OCI-LY3 (cell line): Measurements from ENCODE around the gene OPN3.

Source experiments
- H2AFZ ChIP-seq: fragments of 200-600, 300-600 bp; shearing (Covaris generic); 2 replicates; pipeline ENCODE4 v1.6.0; 2014; ENCODE audit warnings: antibody characterized with exemption, low read depth, low read length
- H3K27ac ChIP-seq: fragments of 200-600, 300-600 bp; sonication (generic); 2 replicates; pipeline ENCODE4 v1.5.1; 2014; ENCODE audit warnings: mild to moderate bottlenecking, low read length, moderate library complexity, mixed read lengths
- H3K27me3 ChIP-seq: fragments of 200-600, 300-600 bp; sonication (generic); 2 replicates; pipeline ENCODE4 v1.6.1; 2014; ENCODE audit warnings: low read depth, low read length, mixed read lengths
- H3K36me3 ChIP-seq: fragments of 200-600, 300-600 bp; sonication (generic); replicated peaks from 2 replicates; pipeline ENCODE3; 2014; ENCODE audit warnings: low read depth, low read length, mixed read lengths
- H3K4me1 ChIP-seq: fragments of 300-600, 200-600 bp; sonication (generic); 2 replicates; pipeline ENCODE4 v1.6.1; 2014; ENCODE audit warnings: low read length, mixed read lengths
- H3K4me2 ChIP-seq: fragments of 200-600, 300-600 bp; sonication (generic); 2 replicates; pipeline ENCODE4 v1.6.1; 2014; ENCODE audit warnings: low read length, mixed read lengths
- H3K4me3 ChIP-seq: fragments of 300-600, 200-600 bp; sonication (generic); 2 replicates; pipeline ENCODE4 v1.5.1; 2014; ENCODE audit warnings: antibody characterized with exemption, mild to moderate bottlenecking, low read length, moderate library complexity
- H3K79me2 ChIP-seq: fragments of 300-600, 200-600 bp; shearing (Covaris generic); 2 replicates; pipeline ENCODE4 v1.6.1; 2014; ENCODE audit warnings: mild to moderate bottlenecking, low read length, mixed read lengths
- H3K9ac ChIP-seq: fragments of 300-600, 200-600 bp; shearing (Covaris generic); 2 replicates; pipeline ENCODE4 v1.6.0; 2014; ENCODE audit warnings: mild to moderate bottlenecking, low read length, moderate library complexity
- H3K9me3 ChIP-seq: fragments of 200-600, 300-600 bp; shearing (Covaris generic); 2 replicates; pipeline ENCODE4 v1.6.1; 2014; ENCODE audit warnings: low read length, mixed read lengths; ENCODE audit not compliant: insufficient read depth
- H4K20me1 ChIP-seq: fragments of 200-600, 300-600 bp; sonication (generic); 2 replicates; pipeline ENCODE4 v1.6.1; 2016; ENCODE audit warnings: low read length, mixed read lengths; ENCODE audit not compliant: insufficient read depth
- CTCF ChIP-seq: fragments of 200-600, 300-600 bp; sonication (generic); IDR thresholded peaks from 2 replicates; pipeline ENCODE4 v1.5.1; 2014; ENCODE audit warnings: antibody characterized with exemption, low read length, low read depth
- EZH2phosphoT487 ChIP-seq: fragments of 200-600 bp; shearing (Covaris generic); IDR thresholded peaks from 2 replicates; pipeline ENCODE4 v1.6.1; 2018; ENCODE audit warnings: antibody characterized with exemption, mixed run types, low read depth

Gene OPN3

DNA sequence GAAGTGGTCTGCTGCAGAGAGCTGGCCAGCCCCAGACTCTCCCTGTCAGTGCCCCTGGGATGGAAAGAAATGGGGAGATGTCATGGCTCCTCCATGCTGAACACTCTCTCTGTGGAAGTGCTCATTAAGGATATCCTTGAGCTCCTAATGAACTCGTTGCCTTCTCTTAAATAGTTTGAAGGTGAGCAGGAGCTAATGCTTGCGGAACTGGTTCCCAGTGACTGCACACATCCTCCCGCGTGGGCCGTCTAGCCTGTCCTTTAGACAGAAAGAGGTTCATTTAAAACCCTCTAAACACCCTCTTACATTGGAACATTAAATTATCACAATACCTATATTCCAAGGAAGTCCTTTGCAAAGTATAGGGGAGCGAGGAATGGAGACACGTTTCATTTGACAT is 6.0 kb upstream of the OPN3 start:
- Histone ChIP-seq H2AFZ (no peak overlapping the region), H4K20me1 (no peaks in the 10 kb centered on the region), H3K27me3 (0 out of 2 replicates have a peak, but pooled peaks cover 2% of the 10 kb centered on the region), H3K4me3 (no peak overlapping the region), H3K36me3 (no peaks in the 10 kb centered on the region), H3K27ac (no peak overlapping the region), H3K9ac (no peak overlapping the region), H3K4me1 (no peaks in the 10 kb centered on the region), H3K79me2 (no peaks in the 10 kb centered on the region), H3K9me3 (no peaks in the 10 kb centered on the region), H3K4me2 (no peak overlapping the region)
- TF ChIP-seq CTCF (no peak), EZH2phosphoT487 (no peak)

DNA sequence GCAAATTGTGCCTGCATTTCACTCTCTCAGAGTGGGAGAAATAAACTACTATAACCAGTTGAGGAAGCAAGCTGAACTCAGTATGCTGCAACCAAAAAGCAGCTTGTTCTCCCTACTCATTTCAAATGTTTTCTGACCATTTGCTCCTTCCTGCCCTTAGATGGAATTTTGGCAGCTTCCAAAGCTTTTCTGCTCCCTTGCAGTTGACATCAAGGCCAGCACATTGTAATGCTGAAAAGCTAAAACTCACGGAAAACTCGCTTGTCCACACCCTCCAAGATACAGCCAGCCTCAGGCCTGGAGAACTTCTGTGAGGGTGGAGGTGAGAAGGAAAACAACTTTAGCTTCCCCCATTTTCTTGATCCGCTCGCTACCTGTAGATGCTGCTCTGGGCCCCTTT is 5.0 kb upstream of the OPN3 start:
- no peaks in the 10 kb centered on the region for H3K36me3 ChIP-seq
- no peaks in the 10 kb centered on the region for H3K27me3 ChIP-seq
- no peak overlapping the region for H3K4me3 ChIP-seq
- H3K27ac ChIP-seq, result no peak overlapping the region
- H3K4me1 ChIP-seq, result peaks cover 5% of the 10 kb centered on the region
- H3K9ac ChIP-seq, result no peak overlapping the region
- H2AFZ ChIP-seq, result no peak overlapping the region
- no peaks in the 10 kb centered on the region for H3K79me2 ChIP-seq
- no peaks in the 10 kb centered on the region for H4K20me1 ChIP-seq
- H3K9me3 ChIP-seq, result no peaks in the 10 kb centered on the region
- no peak for TF ChIP-seq CTCF
- no peak for TF ChIP-seq EZH2phosphoT487
- H3K4me2 ChIP-seq, result no peak overlapping the region

DNA sequence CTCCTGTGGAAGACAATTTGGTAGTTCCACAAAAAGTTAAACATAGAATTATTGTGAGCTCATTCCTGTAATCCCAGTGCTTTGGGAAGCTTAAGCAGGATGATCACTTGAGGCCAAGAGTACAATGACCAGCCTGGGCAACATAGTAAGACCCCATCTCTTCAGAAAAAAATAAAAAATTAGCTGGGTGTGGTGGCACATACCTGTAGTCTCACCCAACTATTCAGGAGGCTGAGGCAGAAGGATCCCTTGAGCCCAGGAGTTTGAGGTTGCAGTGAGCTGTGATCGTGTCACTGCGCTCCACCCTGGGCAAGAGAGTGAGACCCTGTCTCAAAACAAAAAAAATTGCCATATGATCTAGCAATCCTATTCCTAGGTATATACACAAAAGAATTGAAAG is 4.1 kb upstream of the OPN3 start:
- Histone ChIP-seq H3K4me2 (no peak overlapping the region), H4K20me1 (no peaks in the 10 kb centered on the region), H3K9me3 (no peaks in the 10 kb centered on the region), H3K4me1 (peaks cover 5% of the 10 kb centered on the region), H3K9ac (no peak overlapping the region), H3K27ac (no peak overlapping the region), H3K36me3 (no peaks in the 10 kb centered on the region), H3K79me2 (peaks cover 5% of the 10 kb centered on the region), H2AFZ (no peak overlapping the region), H3K27me3 (no peaks in the 10 kb centered on the region), H3K4me3 (no peak overlapping the region)
- no peak for TF ChIP-seq CTCF
- TF ChIP-seq EZH2phosphoT487, result no peak

DNA sequence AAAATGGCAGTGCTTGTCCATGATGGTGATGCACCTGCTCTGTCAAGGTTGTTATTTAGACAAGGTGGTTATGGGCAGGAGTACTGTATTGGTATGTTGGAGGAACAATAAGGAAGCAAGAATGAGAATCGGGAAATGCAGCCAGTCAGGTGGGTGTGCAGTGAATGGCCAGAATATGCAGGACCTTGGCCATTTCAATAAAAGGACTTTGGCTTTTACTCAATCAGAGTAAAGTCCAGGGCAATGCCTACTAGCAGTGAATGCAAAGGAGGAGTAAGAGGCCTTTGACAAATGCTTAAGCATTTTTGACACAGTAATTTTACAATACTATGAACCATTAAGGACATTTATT is 2.4 kb upstream of the OPN3 start:
- Histone ChIP-seq H3K79me2 (peaks cover 22% of the 10 kb centered on the region), H2AFZ (no peak overlapping the region)

More for the DNA sequence above, 2.4 kb upstream of the OPN3 start:
- peaks cover 7% of the 10 kb centered on the region for H3K36me3 ChIP-seq
- H3K9me3 ChIP-seq, result no peaks in the 10 kb centered on the region
- no peaks in the 10 kb centered on the region for H4K20me1 ChIP-seq
- no peaks in the 10 kb centered on the region for H3K27me3 ChIP-seq
- H3K27ac ChIP-seq, result no peak overlapping the region
- no peak for TF ChIP-seq EZH2phosphoT487
- no peak for TF ChIP-seq CTCF
- H3K9ac ChIP-seq, result no peak overlapping the region
- no peak overlapping the region for H3K4me3 ChIP-seq
- peaks cover 17% of the 10 kb centered on the region for H3K4me1 ChIP-seq
- H3K4me2 ChIP-seq, result no peak overlapping the region
